CD8-positive, alpha-beta memory T cell (primary cell): ENCODE data around the gene KRT82. TPM values are rescaled to one million over a fixed set of nuclear protein-coding genes. Genes with fewer than 3 reads are reported as not detected.

Experiments used
- CTCF ChIA-PET: fragments of 350-600 bp; sonication (Branson Sonifier 250); formaldehyde crosslinking; loops from one replicate; lab custom pipeline; 2021; ENCODE audit warnings: antibody characterized with exemption; lab: Charles Lee
- POLR2A ChIA-PET: fragments of 350-600 bp; sonication (Branson Sonifier 250); formaldehyde crosslinking; loops from one replicate; lab custom pipeline; 2021; ENCODE audit warnings: antibody characterized with exemption; lab: Charles Lee
- DNase-seq, 5 donors: peaks; one replicate each; pipeline versions ENCODE4 v3.0.0 to v3.0.0-alpha.2; 2020 to 2022; ENCODE audit warnings: mixed read lengths in 1 of 5
- H3K27ac ChIP-seq: one replicate; pipeline ENCODE4 v1.7.0; 2013; ENCODE audit warnings: low read depth, mild to moderate bottlenecking, low read length, moderate library complexity
- H3K27me3 ChIP-seq: 2 replicates; pipeline ENCODE4 v1.7.0; 2013; ENCODE audit warnings: low read length, mild to moderate bottlenecking; ENCODE audit not compliant: insufficient read depth, poor library complexity, severe bottlenecking
- H3K36me3 ChIP-seq: 2 replicates; pipeline ENCODE4 v1.7.0; 2013; ENCODE audit warnings: mild to moderate bottlenecking, low read length, moderate library complexity; ENCODE audit not compliant: insufficient read depth
- H3K4me1 ChIP-seq: 2 replicates; pipeline ENCODE4 v1.7.0; 2013; ENCODE audit warnings: mild to moderate bottlenecking, low read length, moderate library complexity; ENCODE audit not compliant: insufficient read depth
- H3K4me3 ChIP-seq: 2 replicates; pipeline ENCODE4 v1.7.0; 2013; ENCODE audit warnings: mild to moderate bottlenecking, low read length
- H3K9me3 ChIP-seq: 2 replicates; pipeline ENCODE4 v1.7.0; 2013; ENCODE audit warnings: mild to moderate bottlenecking, low read length
- H3K27ac Mint-ChIP-seq, 8 donors: one replicate each; pipeline ENCODE4 v1.8.0; 2020 to 2021; ENCODE audit warnings: mixed read lengths in 8 of 8, mild to moderate bottlenecking in 6 of 8, inconsistent platforms in 3 of 8, moderate library complexity in 3 of 8
- H3K27me3 Mint-ChIP-seq, 2 donors: one replicate each; pipeline ENCODE4 v1.8.0; 2020 to 2021; ENCODE audit warnings: mixed read lengths in 2 of 2, mild to moderate bottlenecking in 1 of 2, moderate library complexity in 1 of 2
- H3K36me3 Mint-ChIP-seq, 3 donors: one replicate each; pipeline ENCODE4 v1.8.0; 2020 to 2021; ENCODE audit warnings: mixed read lengths in 3 of 3, inconsistent platforms in 1 of 3, mild to moderate bottlenecking in 1 of 3
- H3K4me1 Mint-ChIP-seq, 3 donors: one replicate each; pipeline ENCODE4 v1.8.0; 2020 to 2021; ENCODE audit warnings: mixed read lengths in 3 of 3, inconsistent platforms in 1 of 3, mild to moderate bottlenecking in 1 of 3
- H3K4me3 Mint-ChIP-seq, 7 donors: one replicate each; pipeline ENCODE4 v1.8.0; 2020 to 2021; ENCODE audit warnings: mixed read lengths in 7 of 7, mild to moderate bottlenecking in 6 of 7, moderate library complexity in 4 of 7, inconsistent platforms in 2 of 7
- H3K9me3 Mint-ChIP-seq, 5 donors: one replicate each; pipeline ENCODE4 v1.8.0; 2020 to 2022; ENCODE audit warnings: mixed read lengths in 5 of 5, mild to moderate bottlenecking in 3 of 5, moderate library complexity in 2 of 5, inconsistent platforms in 1 of 5
- polyA plus RNA-seq: library from polyadenylated mRNA; unstranded; fragments of 300-500 nt; fragmentation: Illumina TruSeq; gene quantifications from one replicate; pipeline ENCODE4 v1.2.3, GENCODE V29; 2021
- total RNA-seq, 2 experiments: library from RNA; stranded (reverse); gene quantifications; one replicate each; pipeline ENCODE4 v1.2.3, GENCODE V29; 2021

Gene KRT82
- total and polyA plus RNA-seq, 3 experiments from 2014 or later = not detected

- DNase-seq = no peak
- Mint-ChIP-seq H3K27ac (peak overlapping the region in 1 of 8 donors; percentile 15), H3K36me3 (no peaks in the 10 kb centered on the region), H3K9me3 (no peaks in the 10 kb centered on the region), H3K4me1 (peaks cover 6 to 19% (median 16%) of the 10 kb centered on the region in 3 donors), H3K4me3 (no peak overlapping the region), H3K27me3 (peaks cover 11 to 18% of the 10 kb centered on the region in 2 donors)
- no peaks in the 10 kb centered on the region for H3K9me3 ChIP-seq
- no peaks in the 10 kb centered on the region for H3K36me3 ChIP-seq
- H3K4me1 ChIP-seq = no peaks in the 10 kb centered on the region
- no peak overlapping the region for H3K4me3 ChIP-seq
- no peaks in the 10 kb centered on the region for H3K27me3 ChIP-seq
- no peak overlapping the region for H3K27ac ChIP-seq
- ChIA-PET CTCF (interaction anchor here (2.0 kb wide), 1 partner anchor 10 kb away, joined by 4 read pairs; no protein-coding TSS in a partner anchor), POLR2A (no interaction called here)
Measured at GRCh38 chr12:52381206-52381605, 24.9 kb downstream of the KRT82 start.

GRCh38 chr12:52380271-52380694 lies 25.9 kb downstream of the KRT82 start:
- H3K27ac Mint-ChIP-seq = no peak overlapping the region
- no peak overlapping the region for H3K4me3 Mint-ChIP-seq
- peaks cover 11 to 21% of the 10 kb centered on the region in 2 donors for H3K27me3 Mint-ChIP-seq
- ChIA-PET CTCF (interaction anchor here (2.0 kb wide), 1 partner anchor 9 kb away, joined by 4 read pairs; no protein-coding TSS in a partner anchor), POLR2A (no interaction called here)
- Histone ChIP-seq H3K4me1 (no peaks in the 10 kb centered on the region), H3K27ac (no peak overlapping the region), H3K36me3 (no peaks in the 10 kb centered on the region), H3K9me3 (no peaks in the 10 kb centered on the region), H3K4me3 (no peak overlapping the region), H3K27me3 (no peaks in the 10 kb centered on the region)
- peaks cover 6 to 19% (median 16%) of the 10 kb centered on the region in 3 donors for H3K4me1 Mint-ChIP-seq
- DNase-seq = no peak
- H3K9me3 Mint-ChIP-seq = no peaks in the 10 kb centered on the region
- no peaks in the 10 kb centered on the region for H3K36me3 Mint-ChIP-seq

- Mint-ChIP-seq H3K36me3 (no peaks in the 10 kb centered on the region), H3K27me3 (peaks cover 11 to 21% of the 10 kb centered on the region in 2 donors), H3K4me3 (no peak overlapping the region), H3K9me3 (peaks cover 0 to 2% (median 0%) of the 10 kb centered on the region in 5 donors), H3K27ac (peak overlapping the region in 1 of 8 donors; percentile 26), H3K4me1 (peaks cover 6 to 19% (median 16%) of the 10 kb centered on the region in 3 donors)
- no peaks in the 10 kb centered on the region for H3K9me3 ChIP-seq
- CTCF ChIA-PET = no interaction called here
- no peak for DNase-seq
- POLR2A ChIA-PET = no interaction called here
- H3K36me3 ChIP-seq = no peaks in the 10 kb centered on the region
- no peaks in the 10 kb centered on the region for H3K27me3 ChIP-seq
- H3K27ac ChIP-seq = no peak overlapping the region
- no peak overlapping the region for H3K4me3 ChIP-seq
- H3K4me1 ChIP-seq = no peaks in the 10 kb centered on the region
Measured at GRCh38 chr12:52379536-52379935, 26.6 kb downstream of the KRT82 start.

- H3K27me3 Mint-ChIP-seq = peaks cover 11 to 21% of the 10 kb centered on the region in 2 donors
- Histone ChIP-seq H3K36me3 (no peaks in the 10 kb centered on the region), H3K9me3 (no peaks in the 10 kb centered on the region), H3K27me3 (no peaks in the 10 kb centered on the region), H3K4me3 (no peak overlapping the region), H3K27ac (no peak overlapping the region), H3K4me1 (no peaks in the 10 kb centered on the region)
- no peaks in the 10 kb centered on the region for H3K36me3 Mint-ChIP-seq
- CTCF ChIA-PET = no interaction called here
- no peak overlapping the region for H3K27ac Mint-ChIP-seq
- peaks cover 6 to 12% (median 9%) of the 10 kb centered on the region in 5 donors for H3K9me3 Mint-ChIP-seq
- H3K4me1 Mint-ChIP-seq = peaks cover 5 to 14% (median 14%) of the 10 kb centered on the region in 3 donors
- H3K4me3 Mint-ChIP-seq = no peak overlapping the region
- no peak for DNase-seq
- POLR2A ChIA-PET = no interaction called here
Measured at GRCh38 chr12:52378091-52378490, 28.0 kb downstream of the KRT82 start.

GRCh38 chr12:52377266-52377665 lies 28.9 kb downstream of the KRT82 start:
- H3K27ac Mint-ChIP-seq = no peak overlapping the region
- CTCF ChIA-PET = interaction anchor here (1.1 kb wide), 1 partner anchor 604 kb away, joined by 3 read pairs; no protein-coding TSS in a partner anchor
- DNase-seq = no peak

GRCh38 chr12:52372216-52373154 lies 33.6 kb downstream of the KRT82 start:
- no peak overlapping the region for H3K27ac Mint-ChIP-seq

More at GRCh38 chr12:52377266-52377665, 28.9 kb downstream of the KRT82 start:
- no peak overlapping the region for H3K4me3 Mint-ChIP-seq
- Histone ChIP-seq H3K9me3 (no peaks in the 10 kb centered on the region), H3K27me3 (no peaks in the 10 kb centered on the region), H3K4me1 (no peaks in the 10 kb centered on the region), H3K27ac (no peak overlapping the region), H3K4me3 (no peak overlapping the region), H3K36me3 (no peaks in the 10 kb centered on the region)
- H3K27me3 Mint-ChIP-seq = peaks cover 13 to 21% of the 10 kb centered on the region in 2 donors
- POLR2A ChIA-PET = no interaction called here
- H3K4me1 Mint-ChIP-seq = peaks cover 0 to 6% (median 6%) of the 10 kb centered on the region in 3 donors
- H3K36me3 Mint-ChIP-seq = no peaks in the 10 kb centered on the region
- peaks cover 6 to 12% (median 9%) of the 10 kb centered on the region in 5 donors for H3K9me3 Mint-ChIP-seq

GRCh38 chr12:52371716-52372115 lies 34.4 kb downstream of the KRT82 start:
- Mint-ChIP-seq H3K27me3 (peaks cover 23 to 29% of the 10 kb centered on the region in 2 donors), H3K9me3 (peaks cover 6 to 12% (median 9%) of the 10 kb centered on the region in 5 donors), H3K36me3 (no peaks in the 10 kb centered on the region), H3K27ac (no peak overlapping the region), H3K4me1 (no peaks in the 10 kb centered on the region), H3K4me3 (no peak overlapping the region)
- H3K4me1 ChIP-seq = no peaks in the 10 kb centered on the region
- no peak overlapping the region for H3K4me3 ChIP-seq
- H3K9me3 ChIP-seq = no peaks in the 10 kb centered on the region
- POLR2A ChIA-PET = no interaction called here
- DNase-seq = no peak
- H3K27me3 ChIP-seq = no peaks in the 10 kb centered on the region
- H3K36me3 ChIP-seq = no peaks in the 10 kb centered on the region
- CTCF ChIA-PET = interaction anchor here (1.0 to 1.9 kb wide), 5 partner anchors 9 to 510 kb away, joined by 3 to 7 read pairs (median 6); no protein-coding TSS in a partner anchor
- no peak overlapping the region for H3K27ac ChIP-seq

More at GRCh38 chr12:52372216-52373154, 33.6 kb downstream of the KRT82 start:
- Mint-ChIP-seq H3K4me3 (no peak overlapping the region), H3K27me3 (peaks cover 24 to 29% of the 10 kb centered on the region in 2 donors), H3K36me3 (no peaks in the 10 kb centered on the region), H3K4me1 (no peaks in the 10 kb centered on the region), H3K9me3 (peaks cover 6 to 12% (median 9%) of the 10 kb centered on the region in 5 donors)
- Histone ChIP-seq H3K4me1 (no peaks in the 10 kb centered on the region), H3K27me3 (no peaks in the 10 kb centered on the region), H3K4me3 (no peak overlapping the region), H3K9me3 (no peaks in the 10 kb centered on the region), H3K36me3 (no peaks in the 10 kb centered on the region), H3K27ac (no peak overlapping the region)
- ChIA-PET POLR2A (no interaction called here), CTCF (interaction anchor here (0.8 to 1.9 kb wide), 8 partner anchors 11 to 513 kb away, joined by 3 to 12 read pairs (median 4); no protein-coding TSS in a partner anchor)
- DNase-seq = peak in 3 of 5 donors; percentile 23 to 28 (median 23)
